Islet precursor cell (in vitro differentiated cells): ENCODE data around the gene ZDHHC16.

Experiments used
- DNase-seq: peaks from one replicate; pipeline ENCODE4 v3.0.0-alpha.2; 2018

The ZDHHC16 gene

DNA sequence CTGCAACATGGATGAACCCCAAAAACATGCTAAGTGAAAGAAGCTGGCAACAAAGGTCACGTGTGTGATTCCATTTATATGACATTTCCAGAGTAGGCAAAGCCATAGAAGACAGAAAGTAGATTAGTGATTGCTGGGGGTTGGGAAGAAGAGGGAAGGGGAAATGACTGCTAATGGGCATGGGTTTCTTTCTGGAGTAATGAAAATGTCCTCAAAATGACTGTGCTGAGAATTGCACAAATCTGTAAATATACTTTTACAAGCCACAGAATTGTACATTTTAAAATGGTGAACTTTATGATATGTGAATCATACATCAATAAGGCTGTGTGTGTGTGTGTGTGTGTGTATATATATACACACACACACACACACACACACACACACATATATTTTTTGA, 36.4 kb downstream of the ZDHHC16 start:
- DNase-seq: peak; percentile 0

DNA sequence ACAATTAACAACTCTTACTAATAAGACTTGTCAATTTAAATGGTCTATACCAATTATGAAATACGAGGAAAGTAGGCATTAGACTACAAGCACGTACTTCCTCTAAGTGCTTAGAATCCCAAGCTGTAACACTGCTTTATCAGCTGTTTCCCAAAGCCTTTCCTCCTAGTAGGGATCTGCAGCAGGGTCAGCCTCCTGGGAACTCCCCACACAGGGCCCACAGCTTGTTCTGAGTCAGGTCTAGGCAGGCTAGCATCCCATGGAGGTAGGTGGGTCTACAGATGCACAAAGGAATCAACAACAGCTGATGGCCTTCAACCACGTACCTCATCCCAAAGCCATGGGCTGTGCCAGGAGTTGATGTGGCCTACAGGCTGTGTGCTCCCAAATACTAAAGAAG, 37.5 kb downstream of the ZDHHC16 start:
- DNase-seq: no peak

DNA sequence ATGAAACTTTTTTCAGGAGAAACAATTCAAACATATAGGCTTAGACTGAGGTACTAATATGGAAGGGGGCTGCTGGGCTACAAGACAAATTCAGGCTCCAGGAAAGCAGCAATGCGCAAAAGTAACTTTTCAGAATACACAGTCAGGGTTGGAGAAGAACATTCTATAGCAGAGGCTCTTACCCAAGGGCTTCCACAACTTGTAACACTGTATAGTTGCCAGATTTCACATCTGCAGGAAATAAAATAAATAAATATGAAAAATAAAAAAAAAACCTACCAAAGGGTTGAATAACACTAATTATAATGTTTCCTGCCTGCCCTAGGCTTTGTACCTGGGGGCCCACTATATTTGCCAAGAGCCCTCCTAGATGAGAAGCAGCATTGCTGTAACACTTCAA, 37.9 kb downstream of the ZDHHC16 start:
- DNase-seq: no peak

DNA sequence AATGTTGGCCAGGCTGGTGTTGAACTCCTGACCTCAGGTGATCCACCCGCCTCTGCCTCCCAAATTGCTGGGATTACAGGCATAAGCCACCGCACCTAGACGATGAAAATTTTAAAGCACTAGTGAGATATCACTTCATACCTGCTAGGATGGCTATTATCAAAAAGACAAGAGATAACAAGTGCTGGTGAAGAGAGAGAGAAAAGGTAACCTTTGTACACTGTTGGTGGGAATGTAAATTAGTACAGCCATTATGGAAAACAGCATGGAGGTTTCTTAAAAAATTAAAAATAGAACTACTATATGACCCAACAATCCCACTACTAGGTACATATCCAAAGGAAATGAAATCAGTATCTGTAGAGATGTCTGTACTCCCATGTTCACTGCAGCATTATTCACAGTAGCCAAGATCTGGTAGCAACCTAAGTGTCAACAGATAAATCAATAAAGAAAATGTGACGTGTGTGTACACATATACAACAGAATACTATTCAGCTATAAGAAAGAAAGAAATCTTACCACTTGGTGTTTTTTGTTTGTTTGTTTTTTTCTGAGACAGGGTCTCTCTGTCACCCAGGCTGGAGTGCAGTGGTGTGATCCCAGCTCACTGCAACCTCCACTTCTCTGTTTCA, 39.8 kb downstream of the ZDHHC16 start:
- no peak for DNase-seq

DNA sequence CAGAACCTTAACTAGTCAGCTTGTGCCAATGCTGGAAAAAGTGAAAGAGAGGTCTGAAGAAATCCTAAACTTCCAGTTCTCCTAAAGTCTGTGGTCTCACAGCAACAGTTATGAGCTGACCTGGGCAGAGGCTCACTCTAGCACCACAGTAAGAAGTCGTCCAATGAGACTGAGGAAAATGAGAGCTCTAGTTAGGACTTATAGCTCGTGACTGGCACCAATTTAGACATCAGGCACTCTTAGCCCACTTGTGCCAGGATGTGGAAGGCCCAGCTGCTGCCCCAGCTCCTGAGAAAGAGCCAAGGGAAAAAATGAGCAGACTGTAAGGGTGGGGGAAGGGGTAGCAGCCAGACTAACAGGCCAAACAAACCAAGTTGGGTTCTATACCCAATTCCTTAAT, 44.6 kb downstream of the ZDHHC16 start:
- DNase-seq: no peak

DNA sequence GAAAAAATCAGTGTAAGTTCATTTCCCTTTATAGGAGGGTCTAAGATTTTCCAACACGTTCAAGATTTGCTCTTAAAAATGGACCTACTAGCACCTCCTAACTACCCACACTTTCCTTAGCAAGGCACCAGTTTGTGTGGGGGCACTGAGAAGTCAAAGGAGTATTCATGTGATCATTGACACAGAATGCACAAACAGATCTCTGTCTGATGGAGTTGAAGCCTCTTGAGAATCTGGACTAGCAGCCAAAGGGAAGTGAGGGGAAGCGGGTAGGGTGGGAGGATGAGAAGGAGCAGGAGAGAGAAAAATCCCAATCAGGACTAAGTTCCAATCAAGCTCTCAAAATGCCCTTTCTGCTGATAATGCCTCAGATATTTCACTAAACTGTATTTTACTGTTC, 48.2 kb downstream of the ZDHHC16 start:
- DNase-seq: no peak

DNA sequence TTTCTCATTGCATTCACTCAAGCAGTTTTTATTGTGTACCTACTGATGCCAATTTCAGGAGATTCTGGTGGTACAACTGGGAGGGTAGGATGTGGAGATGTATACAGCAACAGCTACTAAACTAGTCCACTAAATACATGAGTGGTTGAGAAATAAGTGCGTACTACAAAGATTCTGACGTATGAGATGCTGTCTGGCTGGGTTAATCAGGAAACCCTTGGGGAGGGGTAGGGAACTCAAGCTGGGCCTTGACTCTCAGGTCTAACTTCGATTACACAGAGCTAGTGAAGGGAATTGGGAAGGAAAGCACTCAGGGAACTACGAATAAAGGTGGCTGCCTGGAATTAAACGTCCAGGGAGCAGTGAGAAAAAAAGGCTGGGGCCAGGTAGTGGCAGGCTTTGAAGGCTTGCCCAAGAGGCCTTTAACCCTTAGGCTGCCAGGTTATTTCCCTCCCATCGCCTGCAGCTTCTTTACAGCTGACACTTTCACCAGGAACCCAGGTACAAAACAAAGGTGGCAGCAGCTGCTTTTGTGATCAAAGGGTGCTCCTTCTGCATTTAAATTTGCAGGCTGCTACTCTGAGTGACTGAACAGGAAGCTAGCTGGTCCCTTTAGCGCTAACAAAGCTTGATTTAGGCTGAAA, 49.0 kb downstream of the ZDHHC16 start:
- DNase-seq: no peak

DNA sequence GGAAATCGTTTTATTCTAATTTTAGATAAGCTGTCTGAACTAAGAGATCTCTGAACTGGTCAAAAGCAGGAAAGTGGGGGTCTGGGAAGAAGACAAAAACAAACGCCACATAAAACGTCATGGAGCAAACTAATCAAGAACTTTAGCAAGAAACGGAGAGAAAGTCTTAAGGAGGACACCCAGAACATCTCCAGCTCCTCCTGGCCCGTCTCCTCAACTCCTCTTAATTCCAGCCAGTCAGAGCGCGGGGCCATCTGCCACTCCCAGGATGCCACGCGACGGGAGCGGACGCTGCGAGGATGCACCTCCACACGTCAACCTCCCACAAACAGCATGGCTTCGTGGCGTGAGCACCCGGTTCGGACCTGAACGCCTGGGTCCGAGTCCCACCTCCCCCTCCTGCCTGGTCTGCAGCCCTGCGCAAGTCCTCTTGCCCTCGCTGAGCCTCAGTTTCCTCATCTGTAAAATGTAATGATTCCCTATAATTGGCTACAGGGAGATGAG, 51.6 kb downstream of the ZDHHC16 start:
- DNase-seq: peak; percentile 90

DNA sequence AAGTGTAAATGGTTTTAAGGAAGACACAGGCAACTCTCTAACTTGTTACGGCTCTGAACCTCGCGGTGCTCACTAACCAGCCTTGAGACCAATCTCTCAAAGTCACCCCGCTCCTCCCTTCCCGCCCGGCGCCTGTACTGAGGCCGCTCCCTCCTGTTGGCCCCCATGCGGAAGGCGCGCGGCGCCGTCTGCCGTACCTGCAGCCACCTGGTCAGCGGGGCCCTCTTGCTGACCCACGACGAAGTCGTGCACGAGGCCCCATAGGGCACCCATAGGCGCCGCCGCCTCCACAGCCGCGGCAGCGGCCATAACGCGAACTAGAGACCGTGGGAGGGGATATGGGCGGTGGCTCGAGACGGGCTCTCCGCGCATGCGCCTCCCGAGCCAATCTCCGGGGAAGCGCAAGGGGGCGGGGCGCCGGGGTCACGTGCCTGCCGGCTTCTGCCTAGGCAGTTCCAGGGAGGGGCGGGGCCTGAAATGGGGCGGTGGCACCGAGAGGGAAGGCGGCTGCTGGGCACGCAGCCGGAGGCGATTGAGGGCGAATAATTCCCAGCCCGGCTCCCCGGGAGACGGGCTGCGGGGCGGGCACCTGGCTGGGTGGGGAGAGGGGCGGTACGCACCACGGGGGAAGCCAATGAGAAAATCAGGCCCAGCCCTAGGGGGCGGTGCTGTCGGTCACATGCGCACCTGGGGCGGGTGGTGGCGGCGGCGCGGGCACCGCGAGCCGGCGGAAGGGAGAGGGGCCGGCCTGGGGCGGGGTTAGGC, 52.3 kb downstream of the ZDHHC16 start, which contains the start of gene MMS19:
TSS of gene MMS19 (minus strand) at position 347 of the 765 bp plus-strand sequence. CDS start at position 309, 38 bp downstream.
- peak; percentile 100 for DNase-seq

DNA sequence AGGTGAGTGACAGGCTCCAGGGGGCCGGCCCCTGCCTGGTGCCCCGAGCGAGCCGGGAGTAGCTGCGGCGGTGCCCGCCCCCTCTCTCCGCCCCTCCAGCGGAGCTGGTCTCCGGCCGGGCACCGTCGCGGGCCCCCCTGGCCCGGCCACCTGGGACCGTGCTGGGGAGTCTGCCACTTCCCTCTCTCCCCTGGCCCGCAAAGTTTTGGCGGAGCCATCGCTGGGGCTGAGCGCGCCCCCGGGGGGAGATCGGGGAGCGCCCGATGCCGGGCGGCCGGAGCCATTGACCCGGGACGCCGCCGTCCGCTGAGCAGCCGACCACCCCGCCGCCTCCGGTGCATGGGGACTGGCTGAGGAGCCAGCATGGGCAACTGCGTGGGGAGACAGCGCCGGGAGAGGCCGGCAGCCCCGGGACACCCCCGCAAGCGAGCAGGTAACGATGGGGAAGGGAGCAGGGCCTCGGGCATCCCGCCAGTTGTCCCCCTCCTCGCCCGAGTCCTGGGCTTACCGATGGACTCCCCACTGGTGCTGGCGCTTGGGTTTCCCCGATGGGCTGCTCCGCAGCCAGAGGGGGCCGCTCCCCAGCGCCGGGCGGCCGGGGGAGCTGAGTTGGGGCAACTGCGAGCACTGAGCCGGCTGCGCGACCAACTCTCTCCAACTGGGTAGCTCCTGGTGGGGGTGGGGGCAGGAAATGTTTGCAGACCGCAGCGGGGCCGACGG, 53.0 kb downstream of the ZDHHC16 start, which contains the start of gene UBTD1:
TSS of gene UBTD1 (plus strand) at position 84 of the 720 bp plus-strand sequence. CDS start at position 364, 280 bp downstream.
- no peak for DNase-seq

DNA sequence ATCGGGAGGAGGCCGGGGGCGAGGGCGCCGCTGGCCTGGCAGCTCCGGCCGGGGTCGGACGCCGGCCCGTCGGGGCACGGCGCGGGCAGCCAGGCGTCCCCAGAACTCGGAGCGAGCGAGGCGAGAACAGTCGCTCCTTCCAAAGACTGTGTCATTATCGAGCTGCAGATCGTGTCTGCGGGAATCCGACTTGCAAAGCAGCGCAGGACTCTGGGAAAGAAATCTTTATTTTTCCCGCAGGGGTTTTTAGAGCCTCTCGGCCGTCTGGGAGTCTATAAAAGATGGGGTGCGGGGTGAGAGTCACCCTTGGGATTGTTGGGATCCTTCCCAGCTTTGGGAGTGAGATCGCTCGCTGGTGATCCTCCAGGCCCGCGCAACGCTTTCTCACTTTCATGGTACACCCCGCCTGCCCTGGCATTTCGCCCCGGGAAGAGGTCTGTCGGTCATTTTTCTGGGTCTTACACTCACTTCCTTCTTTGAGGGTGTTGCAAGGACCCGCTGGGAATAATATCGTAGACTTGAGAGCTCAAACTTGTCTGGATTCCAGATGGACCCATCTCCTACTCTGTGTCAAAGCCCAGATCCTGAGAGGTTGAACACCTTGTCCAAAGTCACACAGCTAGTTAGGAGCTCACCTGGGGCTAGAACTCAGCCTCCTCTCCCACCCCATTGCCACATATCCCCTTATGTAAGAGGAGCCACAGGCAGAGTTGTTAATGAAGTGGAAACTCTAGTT, 53.8 kb downstream of the ZDHHC16 start:
- DNase-seq: peak; percentile 83

DNA sequence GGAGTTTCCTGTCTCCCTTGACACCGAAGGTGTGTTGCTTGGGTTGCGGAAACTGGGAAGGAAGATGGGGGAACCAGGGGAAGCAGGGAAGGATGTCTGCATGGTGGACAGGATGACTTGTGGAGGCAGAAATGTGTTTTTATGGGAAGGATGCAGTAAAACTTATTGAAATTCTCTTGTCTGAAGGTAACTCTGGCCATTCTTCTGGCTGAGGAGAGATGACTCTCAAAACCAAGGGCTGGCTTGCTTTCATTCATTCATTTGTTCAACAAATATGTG, 54.3 kb downstream of the ZDHHC16 start:
- no peak for DNase-seq

DNA sequence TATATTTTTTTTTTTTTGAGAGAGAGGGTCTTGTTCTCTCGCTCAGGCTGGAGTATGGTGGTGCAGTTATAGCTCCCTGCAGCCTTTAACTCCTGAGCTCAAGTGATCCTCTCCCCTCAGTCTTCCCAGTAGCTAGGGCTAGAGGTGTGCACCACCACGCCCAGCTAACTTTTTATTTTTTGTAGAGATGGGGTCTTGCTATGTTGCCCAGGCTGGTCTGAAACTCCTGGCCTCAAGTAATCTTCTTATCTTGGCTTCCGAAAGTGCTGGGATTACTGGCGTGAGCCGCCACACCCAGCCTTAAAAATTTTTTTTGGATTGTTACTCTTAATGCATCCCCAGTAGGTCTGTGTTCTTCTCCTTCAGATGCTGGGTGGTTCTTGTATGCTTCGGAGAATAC, 56.9 kb downstream of the ZDHHC16 start:
- no peak for DNase-seq

DNA sequence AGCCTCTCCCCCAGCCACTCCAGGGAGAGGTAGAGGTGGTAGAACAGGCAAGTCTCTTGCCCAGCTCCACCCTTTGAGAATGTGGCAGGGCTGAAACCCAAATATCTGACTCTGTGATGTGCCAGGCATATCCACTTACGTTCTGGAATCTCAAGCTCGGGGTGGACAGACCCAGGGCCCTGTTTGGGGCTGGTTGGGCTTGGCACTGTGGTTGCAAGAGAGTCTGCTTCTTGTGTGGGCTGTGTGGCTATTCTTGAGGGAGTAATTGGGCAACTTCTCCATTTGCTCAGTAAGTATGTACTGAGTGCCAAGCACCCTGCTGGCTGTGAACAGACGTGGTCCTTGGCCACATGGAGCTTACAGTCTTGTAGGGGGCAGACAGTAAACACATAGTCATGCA, 57.4 kb downstream of the ZDHHC16 start:
- no peak for DNase-seq

DNA sequence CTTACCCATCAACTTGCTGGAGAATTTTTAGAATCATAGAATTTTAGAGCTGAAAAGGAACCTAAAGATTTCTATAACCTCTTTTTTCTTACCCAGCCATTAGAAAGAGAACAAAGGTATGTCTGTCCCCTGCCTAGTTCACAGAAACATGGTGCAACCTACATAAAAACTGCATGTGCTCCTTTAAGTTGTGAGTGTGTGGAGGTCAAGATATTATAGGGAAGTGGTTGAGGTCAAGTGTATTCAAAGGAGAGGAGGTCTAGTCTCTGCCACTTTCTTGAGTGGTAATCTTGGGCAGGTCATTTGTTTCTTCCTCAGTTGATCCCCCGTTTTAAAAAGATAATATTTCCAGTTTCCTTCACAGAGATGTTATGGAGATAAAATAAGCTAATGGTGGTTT, 59.2 kb downstream of the ZDHHC16 start:
- DNase-seq: no peak

DNA sequence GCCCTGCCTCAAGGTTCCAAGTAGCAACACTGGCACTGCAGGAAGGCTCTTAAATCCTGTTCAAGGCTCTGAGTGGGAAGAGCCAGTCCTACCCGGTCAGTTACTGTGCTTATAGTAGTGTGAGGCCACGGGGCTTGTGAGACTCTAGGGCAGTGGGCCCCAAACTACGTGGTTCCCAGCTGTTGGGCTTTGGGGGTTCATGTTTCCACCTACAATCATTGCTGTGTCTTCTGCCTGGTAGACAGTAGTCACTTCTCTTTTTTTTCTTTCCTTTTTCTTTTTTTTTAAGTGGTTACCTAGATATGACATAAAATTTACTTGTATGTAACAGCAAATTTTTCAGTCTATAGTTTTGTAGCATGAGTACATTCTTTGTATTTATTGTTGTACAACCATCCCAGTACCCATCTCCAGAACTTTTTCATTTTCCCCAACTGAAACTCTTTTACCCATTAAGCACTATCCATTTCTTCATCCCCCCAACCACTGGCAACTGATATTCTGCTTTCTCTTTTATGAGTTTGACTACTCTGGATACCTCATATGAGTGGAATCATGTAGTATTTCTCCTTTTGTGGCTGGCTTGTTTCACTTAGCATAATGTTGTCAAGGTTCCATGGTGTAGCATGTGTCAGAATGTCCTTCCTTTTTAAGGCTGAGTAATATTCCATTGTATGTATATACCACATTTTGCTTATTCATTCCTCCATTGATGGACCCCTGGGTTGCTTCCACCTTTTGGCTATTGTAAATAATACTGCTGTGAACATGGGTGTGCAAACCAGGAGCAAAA, 60.4 kb downstream of the ZDHHC16 start:
- no peak for DNase-seq
